HG02623 (cell line): ENCODE results near the gene CIAO2B.
"Not testable (repeated sequence)": the region's sequence is repeated elsewhere in the genome, so short reads cannot be mapped to it uniquely, and the experiment has no call there.

ENCODE experiments used
- ATAC-seq: cut with Tn5 transposase; IDR thresholded peaks from one replicate; pipeline ENCODE4 v1.9.1; 2021; ENCODE audit warnings: moderate library complexity; ENCODE audit not compliant: unreplicated experiment

Gene CIAO2B

DNA sequence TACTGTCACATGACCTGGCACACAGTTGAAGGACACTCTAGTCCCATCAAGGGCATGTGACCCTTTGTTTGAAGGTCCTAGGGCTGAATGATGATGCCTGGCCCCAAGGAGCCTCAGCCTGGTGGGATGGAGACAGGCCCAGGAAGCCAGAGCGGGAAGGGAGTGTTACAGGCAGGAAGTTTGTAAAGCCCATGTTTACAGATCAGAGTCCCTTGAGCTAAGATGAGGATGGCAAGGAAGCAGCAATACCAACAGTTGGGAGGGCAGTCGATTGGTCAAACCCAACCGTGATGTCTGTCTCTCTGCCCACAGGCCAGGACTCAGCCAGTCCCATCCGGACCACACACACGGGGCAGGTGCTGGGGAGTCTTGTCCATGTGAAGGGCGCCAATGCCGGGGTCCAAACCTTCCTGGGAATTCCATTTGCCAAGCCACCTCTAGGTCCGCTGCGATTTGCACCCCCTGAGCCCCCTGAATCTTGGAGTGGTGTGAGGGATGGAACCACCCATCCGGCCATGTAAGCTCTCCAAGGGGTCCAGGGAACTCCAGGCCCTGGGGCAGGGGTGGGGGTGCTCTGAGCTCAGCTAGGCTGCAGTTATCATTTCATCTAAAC lies 3.6 kb upstream of the CIAO2B start:
- no peak for ATAC-seq

DNA sequence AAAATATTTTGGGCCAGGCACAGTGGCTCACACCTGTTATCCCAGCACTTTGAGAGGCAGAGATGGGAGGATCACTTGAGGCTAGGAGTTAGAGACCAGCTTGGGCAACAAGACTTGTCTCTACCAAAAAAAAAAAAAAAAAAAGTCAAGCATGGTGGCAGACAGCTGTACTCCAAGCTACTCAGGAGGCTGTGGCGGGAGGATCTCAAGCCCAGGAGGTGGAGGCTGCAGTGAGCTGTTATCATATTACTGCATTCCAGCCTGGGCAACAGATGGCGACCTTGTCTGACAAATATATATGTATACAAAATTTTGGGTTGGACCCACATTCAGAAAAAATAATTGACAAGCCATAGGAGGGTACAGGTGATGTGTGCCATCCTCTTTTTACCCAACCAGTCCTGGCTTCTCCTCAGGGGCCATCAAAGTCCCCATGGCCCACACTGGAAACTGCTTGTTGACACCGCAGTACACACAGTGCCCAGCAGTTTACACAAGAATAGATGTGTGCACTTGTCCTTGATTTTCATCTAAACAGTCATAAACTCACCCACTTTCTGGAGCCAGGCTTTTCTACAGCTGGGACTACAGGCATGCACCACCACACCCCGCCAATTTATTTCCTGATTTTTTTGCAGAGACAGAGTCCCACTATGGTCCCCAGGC lies 2.8 kb upstream of the CIAO2B start:
- ATAC-seq = no peak

DNA sequence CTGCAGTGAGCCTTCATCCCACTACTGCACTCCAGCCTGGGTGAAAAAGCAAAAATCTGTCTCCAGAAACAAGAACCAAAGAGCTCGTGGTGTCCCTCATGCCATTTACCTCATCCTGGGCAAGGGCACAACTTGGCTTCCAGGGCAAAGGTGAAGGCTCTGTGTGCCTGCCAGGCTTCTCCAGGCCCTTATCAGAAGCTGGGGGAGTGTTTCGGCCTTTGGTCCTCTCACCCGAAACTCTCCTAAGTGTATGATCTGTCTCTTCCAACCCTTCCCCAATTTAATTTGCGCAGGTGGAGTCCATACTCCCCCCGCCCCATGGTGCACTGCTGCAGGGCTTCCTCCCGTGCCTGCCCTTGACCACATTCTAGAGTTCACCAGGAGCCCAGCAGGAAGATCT lies 2.3 kb upstream of the CIAO2B start:
- ATAC-seq = no peak

DNA sequence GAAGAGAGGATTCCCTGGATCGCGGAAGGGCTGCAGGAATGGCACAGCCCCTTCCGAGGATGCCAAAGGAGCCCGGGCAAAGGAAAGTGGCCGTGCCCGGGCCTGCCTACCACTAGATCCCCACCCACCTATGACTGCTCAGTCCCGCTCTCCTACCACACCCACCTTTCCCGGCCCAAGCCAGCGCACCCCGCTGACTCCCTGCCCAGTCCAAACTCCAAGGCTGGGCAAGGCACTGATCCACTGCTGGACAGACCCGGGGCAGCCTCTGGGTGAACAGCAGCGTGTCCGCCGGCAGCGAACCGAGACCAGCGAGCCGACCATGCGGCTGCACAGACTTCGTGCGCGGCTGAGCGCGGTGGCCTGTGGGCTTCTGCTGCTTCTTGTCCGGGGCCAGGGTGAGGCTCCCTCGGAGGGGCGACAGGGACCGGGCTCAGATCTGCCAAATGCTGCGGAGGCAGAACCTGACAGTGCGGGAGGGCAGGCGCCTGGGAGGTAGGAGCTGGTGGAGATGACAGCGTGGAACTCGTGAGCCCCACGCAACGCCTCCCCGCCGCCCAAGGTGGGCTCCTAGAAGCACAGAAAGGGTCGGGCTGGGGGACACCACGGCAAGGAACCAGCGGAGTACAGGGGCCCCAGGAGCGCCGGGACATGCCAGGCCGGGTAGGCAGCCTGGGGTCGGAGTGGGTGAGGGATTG lies 1.3 kb upstream of the CIAO2B start, which contains the start of gene CES2:
CES2 (plus strand) TSS at position 203 of the 698 bp plus-strand sequence; CDS start at position 323, 120 bp downstream.
- no peak for ATAC-seq

DNA sequence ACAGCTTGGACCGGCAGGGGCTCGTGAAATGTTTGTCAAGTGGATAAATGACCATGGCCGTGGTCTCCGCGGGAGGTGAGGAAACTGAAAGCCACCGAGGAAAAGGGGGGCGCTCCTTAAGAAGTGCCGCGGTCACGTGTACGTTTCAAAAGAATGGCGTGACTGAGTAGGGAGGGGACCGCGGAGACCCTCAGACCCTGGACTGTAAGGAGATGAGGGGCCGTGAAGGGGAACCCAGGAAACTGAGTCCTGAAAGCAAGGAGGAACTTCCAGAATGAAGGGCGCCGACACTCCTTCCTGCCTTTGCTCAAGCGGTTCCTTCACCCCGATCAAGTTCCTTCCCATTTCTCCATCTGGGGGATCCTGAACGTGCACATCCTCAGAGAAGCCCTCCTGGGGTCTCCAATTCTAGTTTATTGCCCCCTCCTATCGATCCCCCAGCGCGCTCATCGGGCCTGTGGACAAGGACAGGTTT lies 674 bp upstream of the CIAO2B start:
- not testable (repeated sequence) for ATAC-seq

DNA sequence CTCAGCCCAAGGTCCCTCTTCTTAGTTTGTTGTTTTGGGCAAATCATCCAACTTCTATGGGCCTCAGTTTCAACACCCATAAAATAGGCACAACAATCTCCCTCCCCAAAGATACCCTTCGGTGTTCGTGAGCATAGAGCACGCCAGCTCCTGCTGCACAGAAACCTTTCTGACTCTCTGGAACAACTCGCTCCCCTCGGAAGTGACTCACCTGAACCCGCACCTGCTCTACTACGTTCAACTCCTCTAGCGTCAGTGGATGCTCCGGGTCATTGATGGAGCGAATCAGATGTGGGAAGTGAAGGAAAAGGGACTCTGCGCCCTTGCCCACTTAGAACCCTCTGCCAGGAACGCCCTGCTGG lies 445 bp downstream of the CIAO2B start:
- ATAC-seq = no peak

DNA sequence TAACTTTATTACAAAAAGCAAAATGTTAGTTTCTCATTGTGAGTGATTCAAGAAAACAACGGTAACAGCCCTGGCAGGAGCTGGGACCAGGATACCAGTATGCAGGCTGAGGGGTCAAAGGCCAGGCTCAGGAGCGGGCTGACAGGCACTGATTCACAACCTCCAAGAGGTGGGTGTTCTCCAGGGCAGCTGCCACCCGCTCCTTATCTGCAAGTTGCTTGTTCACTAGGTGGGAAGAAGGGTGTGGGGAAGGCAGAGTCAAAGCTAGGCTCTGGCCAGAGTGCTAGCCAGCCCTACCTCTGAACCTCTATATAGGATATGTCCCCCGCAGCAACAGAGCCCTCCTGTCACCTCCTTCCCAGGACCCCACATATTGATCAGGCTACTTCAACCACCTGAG lies 2.1 kb downstream of the CIAO2B start:
- no peak for ATAC-seq

DNA sequence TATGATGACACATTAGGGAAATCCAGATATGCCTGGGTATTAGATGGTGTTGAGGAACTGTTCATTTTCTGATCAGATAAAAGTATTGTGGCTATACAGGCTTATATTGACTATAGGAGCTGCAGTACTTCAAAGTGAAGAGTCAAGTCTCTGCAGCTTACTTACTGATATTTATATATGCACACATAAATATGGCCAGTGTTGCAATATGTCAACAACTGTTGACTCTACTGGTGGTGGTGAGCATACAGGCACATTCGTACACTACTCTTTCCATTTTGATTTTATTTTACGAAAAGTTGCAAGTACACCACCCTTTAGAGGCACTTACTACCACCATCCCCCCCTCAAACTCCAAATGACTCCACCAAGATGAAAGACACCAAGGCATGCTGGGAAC lies 2.5 kb downstream of the CIAO2B start:
- ATAC-seq = no peak

DNA sequence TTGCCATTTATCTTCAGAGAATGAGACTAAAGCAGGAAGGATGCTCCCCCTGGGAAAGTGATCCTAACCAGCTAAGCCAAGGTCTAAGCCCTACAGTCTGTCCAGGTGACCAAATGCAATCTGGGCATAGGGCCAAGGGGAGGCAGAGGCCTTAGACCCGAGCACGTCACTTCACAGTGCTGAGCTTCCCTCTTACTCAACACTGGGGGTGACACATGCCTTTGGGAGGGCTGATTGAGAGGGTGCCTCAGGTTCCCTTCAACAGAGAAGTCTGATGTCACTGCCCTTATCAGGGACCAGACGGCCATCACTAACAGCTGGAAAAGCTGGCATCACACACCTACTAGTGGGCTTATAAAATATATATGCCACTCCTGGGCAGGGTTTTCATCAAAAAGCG lies 4.0 kb downstream of the CIAO2B start:
- ATAC-seq = no peak

DNA sequence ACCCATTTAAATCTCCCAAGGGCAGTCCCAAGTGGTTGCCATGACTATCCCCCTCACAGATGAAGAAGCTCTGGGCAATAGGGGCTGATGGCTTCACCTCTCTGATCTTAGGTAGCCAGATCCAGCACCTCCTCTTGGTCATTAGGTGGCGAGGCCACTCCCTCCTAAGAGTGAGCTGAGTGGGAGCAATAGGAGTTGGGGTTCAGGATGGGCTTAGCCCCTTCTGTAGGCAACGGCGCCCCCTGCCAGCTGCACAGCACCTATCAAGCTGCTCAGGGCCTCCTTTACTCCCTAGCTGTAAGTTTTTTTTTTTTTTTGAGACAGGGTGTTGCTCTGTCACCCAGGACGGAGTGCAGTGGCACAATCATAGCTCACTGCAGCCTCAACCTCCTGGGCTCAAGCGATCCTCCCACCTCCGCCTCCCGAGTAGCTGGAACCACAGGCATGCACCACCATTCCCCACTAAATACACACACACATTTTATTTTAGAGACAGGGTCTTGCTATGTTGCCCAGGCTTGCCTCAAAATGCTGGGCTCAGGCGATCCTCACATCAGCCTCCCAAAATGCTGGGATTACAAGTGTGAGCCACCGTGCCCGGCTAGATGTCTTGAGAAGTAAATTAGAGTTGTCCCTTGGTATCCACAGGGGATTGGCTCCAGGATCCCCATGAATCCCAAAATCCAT lies 5.4 kb downstream of the CIAO2B start:
- no peak for ATAC-seq

DNA sequence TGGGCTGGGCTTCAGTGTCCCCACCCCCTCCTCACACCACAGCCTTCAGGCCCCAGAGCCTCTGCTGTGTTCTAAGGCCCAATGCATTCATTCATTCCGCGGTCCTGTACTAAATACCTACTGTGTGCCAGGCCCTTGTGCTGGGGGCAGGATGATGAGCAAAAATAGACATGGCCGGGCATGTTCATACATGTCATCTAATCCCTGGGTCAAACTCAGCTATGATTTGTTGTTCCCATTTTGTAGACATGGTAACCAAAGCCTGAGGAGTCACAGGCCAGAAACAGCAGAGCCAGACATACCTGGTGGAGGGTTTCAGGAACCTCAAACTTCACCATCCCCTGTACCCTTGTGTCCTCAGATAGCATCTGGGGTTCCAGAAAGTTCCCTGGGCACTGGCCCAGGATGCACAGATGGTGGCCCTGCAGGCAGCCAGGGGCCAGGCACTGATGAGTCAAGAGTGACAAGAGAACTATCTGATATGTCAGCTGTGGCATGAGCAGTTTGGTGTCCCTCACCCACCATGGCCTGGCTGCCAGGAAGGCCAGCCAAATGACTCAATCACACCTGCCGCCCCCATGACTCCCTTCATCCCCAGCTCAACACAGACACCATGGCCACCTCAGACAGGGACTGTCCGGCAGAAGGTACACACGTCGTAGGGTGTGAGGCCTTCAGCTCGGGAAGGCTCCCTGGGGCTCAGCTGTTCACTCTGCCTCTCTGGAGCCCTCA lies 6.1 kb downstream of the CIAO2B start:
- ATAC-seq = no peak

DNA sequence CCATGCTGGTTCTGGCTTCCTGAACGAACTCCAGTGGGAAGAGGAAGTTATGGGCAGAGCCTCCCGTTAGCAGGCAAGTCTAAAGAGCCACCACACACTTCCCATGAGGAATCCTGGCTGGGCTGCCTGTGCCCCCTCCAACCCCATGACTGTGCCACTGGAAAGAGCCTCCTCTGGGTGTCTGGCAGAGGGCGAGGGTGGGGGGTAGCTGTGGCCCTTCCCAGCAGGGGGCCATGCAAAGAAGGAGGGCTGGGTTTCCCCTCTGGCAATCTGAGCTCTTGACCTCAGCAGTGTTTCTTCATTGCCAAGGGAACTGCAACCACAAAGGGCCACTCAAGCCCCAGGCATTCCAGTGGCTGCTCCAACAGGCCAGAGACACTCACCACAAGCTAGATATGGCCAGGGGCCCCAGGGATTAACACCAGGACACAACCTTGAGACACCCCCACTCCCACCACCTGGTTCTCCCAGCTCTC lies 7.2 kb downstream of the CIAO2B start:
- no peak for ATAC-seq

DNA sequence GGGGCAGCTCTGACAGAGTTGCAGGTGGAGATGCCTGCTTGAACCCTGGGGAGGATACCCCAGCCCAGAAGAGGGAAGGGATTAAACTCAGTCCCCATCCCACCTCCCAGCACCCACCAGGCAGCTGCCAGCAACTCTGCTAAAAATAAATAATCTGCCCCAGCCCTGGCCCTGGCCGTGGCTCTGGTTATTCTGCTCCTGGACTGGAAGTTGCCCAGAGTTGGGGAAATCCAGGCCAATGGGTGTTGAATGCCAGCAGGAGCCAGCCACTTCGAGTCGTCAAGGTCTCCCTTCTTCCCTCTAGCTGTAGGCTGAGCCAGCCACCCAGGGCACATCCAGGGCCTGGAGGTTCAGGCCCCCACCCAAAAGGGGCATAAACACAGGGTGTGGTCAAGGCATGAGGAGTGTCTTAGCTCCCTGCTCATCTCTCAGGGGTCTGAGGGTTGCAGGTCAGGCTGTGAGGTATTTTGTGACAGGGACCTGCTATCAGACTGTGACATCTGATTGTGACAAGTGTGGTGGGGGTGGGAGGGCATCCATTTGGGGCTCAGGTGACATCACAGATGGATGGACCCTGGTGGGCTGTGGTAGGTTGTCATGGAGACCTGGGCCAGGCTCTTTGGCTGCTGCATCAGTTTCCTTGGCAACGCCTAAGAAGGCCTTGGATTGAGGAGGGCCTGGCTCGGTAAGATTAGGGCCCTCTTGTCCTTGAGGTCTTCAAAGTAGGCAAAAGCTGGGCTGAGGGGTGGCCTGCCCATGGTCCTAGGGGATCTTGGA lies 7.8 kb downstream of the CIAO2B start:
- no peak for ATAC-seq

DNA sequence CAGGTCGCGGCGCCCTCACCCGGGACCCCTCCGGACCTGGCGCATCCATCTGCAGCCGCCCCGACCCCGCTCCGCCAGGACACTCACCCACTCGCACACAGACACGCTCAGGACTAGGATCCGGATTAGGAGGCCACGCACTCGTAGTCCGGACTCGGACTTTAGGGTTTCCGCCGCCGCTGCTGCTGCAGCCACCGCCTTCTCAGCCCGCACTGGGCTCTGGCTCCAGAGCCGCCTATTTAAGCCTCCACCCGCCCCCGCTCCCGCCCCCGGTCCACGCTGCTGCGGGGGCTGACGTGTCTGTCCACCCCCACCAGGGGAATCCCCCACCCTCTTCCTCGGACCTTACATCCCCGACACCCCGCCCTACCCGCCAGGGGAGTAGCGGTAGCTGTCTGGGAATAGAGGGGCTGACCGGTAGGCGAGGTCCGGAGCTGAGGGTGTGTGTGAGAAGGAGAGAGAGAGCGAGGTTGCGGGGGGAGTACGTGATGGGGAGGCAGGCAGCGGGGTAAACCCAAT lies 8.8 kb downstream of the CIAO2B start, which contains the start of gene RRAD:
RRAD (minus strand) TSS at position 214 of the 519 bp plus-strand sequence. CDS start 356 bp downstream, outside the sequence.
- ATAC-seq = no peak

DNA sequence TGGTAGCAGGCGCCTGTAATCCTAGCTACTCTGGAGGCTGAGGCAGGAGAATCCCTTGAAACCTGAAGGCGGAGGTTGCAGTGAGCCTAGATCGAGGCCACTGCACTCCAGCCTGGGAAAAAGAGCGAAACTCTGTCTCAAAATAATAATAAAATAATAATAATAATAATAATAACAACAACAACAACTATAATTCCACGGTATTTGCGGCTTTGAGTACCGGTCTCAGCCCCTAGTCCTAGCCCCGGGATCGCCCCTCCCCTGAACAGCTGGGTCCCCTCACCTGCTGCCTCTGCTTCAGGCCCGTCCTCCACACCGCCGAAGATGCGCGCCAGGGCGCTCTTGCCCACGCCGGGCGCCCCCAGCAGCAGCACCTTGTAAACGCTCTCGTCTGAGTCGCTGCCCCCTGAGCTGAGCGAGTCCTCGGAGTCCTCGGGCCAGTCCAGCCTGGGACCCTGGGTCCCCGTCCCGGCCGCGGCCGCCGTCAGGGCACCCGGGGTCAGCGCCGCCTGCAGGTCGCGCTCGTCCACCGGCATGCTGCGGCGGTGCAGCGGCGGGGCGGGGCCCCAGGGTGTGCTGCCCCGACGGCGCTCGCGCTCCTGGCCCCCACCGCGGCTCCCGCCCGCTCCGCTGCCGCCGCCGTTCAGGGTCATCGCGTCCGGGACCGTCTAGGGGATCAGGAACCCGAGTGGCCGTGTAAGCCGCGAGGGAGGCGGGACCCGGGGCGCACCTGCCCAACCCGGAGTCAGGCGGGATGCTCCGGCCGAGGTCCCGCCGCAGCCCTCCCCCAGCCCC lies 9.5 kb downstream of the CIAO2B start:
- no peak for ATAC-seq

DNA sequence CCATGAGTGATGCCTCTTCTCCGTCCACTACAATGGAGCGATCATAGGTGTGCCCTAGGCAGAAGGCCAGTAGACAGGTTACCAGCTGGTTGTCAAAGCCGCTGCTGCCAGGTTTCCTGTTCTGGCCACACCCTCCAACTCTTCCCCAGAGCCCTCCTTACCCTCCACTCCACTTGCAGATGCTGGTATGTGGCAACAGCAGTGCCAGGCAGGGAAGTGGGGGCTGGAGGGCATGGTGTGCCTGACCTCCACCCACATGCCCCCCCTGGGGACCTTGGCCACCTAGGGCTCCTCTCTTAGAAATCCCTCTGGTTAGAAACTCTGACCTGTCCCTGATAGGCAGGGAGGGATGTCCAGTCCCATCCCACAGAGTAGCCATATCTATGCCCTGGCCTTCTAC lies 10.3 kb downstream of the CIAO2B start:
- no peak for ATAC-seq

DNA sequence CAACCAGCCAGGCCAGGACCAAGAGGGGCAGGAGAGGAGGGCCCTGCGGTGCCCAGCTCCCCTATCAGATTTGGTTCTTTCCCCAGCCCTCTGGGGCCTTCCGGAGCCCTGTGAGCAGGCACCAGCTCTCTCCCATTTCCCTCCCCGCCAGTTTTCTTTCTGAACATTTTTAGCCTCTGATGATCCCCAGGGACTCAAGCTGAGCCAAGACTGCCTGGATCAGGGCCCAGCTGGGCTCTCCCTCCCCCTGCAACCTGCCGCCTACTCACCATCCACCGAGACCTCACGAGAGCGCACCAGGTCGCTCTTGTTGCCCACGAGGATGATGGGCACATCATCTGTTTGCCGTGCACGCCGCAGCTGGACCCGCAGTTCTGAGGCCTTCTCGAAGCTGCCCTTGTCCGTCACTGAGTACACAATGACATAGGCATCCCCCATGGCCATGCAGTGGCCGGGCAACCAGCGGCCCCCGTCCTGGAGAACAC lies 10.9 kb downstream of the CIAO2B start:
- no peak for ATAC-seq

DNA sequence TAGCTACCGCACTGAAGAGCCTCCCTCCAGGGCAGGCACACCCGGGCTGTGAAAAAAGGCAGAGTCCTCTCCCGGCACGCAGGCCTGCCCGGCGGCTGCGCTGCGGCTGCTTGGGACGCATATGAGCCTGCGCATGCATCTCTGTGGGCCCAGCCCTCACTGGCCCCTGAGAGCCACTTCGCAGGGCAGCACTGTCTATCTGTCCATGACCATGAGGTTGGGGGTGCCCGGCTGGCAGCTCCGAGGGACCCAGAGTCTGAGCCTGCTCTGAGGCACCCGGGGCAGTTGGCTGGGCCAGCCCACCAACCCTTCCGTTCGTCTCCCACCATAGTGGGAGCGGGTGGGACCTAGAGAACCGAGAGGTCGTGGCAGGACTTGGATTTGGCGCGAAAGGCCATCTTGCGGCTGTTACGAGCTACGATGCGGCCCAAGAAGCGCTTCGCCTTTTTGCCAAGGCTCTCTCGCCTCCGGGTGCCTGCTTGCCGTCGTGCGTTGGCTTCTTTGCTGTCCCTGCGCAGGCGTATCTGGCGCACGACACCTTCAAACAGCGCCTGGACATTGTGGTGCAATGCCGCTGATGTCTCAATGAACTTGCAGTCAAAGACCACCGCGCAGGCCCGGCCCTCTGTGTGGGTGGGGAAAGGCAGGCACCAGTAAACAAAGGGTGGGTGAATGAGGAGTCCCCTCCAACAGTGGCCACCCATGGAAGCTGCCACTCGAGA lies 12.3 kb downstream of the CIAO2B start:
- no peak for ATAC-seq
